H1 (cell line): ENCODE data around the gene CRTAC1.

Source experiments
- CBX5 ChIP-seq: fragments of 300-800, 300-1000 bp; sonication (generic); IDR thresholded peaks from 2 replicates; pipeline ENCODE4 v1.7.1; 2016; ENCODE audit warnings: antibody characterized with exemption, low read length, low read depth
- CHD2 ChIP-seq: IDR thresholded peaks from 2 replicates; pipeline ENCODE4 v1.6.1; 2012; ENCODE audit warnings: low read length, improper control_type of control experiment
- KDM4A ChIP-seq: IDR thresholded peaks from one replicate; pipeline ENCODE4 v1.7.1; 2012; ENCODE audit warnings: low read depth, mild to moderate bottlenecking, moderate library complexity, low read length, inconsistent platforms; ENCODE audit not compliant: severe bottlenecking
- NANOG ChIP-seq: IDR thresholded peaks from 2 replicates; pipeline ENCODE4 v1.6.1; 2011; ENCODE audit warnings: low read length, low read depth, mild to moderate bottlenecking, inconsistent platforms; ENCODE audit not compliant: insufficient read depth, poor library complexity, severe bottlenecking
- POLR2A ChIP-seq, 2 experiments: IDR thresholded peaks; 1 replicate in 1 of 2; 2 replicates in 1 of 2; pipeline ENCODE4 v1.6.1; 2011; ENCODE audit warnings: low read depth in 2 of 2, low read length in 2 of 2, mild to moderate bottlenecking in 2 of 2; ENCODE audit errors: control extremely low read depth in 1 of 2
- SP2 ChIP-seq: IDR thresholded peaks from 2 replicates; pipeline ENCODE4 v1.6.1; 2012; ENCODE audit warnings: mild to moderate bottlenecking, low read length, inconsistent platforms
- SP4 ChIP-seq: IDR thresholded peaks from 2 replicates; pipeline ENCODE4 v1.6.1; 2012; ENCODE audit warnings: low read length, inconsistent platforms
- SRF ChIP-seq: IDR thresholded peaks from 2 replicates; pipeline ENCODE4 v1.6.1; 2011; ENCODE audit warnings: mild to moderate bottlenecking, low read depth, low read length, moderate library complexity
- TAF1 ChIP-seq: IDR thresholded peaks from 2 replicates; pipeline ENCODE4 v1.6.1; 2011; ENCODE audit warnings: mild to moderate bottlenecking, low read depth, low read length
- TBP ChIP-seq: IDR thresholded peaks from 2 replicates; pipeline ENCODE4 v1.6.1; 2011; ENCODE audit warnings: low read depth, low read length, improper control_type of control experiment
- TEAD4 ChIP-seq: IDR thresholded peaks from 2 replicates; pipeline ENCODE4 v1.6.1; 2012; ENCODE audit warnings: low read depth, low read length, inconsistent platforms, mixed read lengths
- TF ChIP-seq, protein P1 (sequence below), 3 experiments: IDR thresholded peaks; 1 replicate in 2 of 3; 2 replicates in 1 of 3; pipeline versions ENCODE4 v1.5.1 to v1.6.1; 2011; ENCODE audit warnings: low read length in 3 of 3, mild to moderate bottlenecking in 3 of 3, inconsistent platforms in 2 of 3, low read depth in 1 of 3, moderate library complexity in 1 of 3; ENCODE audit not compliant: insufficient read depth in 1 of 3; ENCODE audit errors: control extremely low read depth in 1 of 3
- TF ChIP-seq, protein P2 (sequence below): IDR thresholded peaks from 2 replicates; pipeline ENCODE4 v1.6.1; 2012; ENCODE audit warnings: low read length, inconsistent platforms

DNA sequence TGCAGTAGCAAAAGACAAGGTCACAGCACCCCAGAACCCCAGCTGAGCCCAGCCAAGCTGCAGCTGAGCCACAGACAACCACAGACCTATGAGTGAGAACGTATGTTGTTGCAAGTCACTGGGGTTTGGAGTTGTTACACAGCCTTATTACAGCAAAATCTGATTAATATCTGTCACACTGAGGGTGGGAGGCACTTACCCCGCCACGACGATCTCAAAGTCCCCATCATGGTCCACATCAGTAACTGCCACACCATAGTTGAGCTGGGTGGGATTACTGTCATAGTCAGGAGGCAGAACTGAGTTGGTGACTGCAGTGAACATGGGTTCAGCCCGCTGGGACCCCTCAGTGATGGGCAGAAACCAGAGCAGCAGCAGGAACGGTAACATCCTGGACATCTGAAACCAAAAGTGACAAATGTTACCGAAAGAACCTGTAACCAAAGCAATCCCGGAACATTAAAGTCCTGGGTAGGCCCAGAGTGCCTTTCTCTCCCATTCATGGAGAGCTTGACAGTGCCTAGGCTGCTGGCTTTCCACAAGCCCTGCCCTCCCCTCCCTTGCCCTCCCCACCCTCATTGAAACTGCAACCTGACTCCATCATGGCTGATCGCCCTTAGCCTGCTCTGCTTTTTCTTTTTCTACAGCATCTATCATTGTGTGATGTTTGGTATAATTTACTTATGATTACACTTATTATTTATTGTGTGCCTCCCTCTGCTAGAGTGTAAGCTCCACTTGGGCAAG lies 19.3 kb downstream of the CRTAC1 start:
- TF ChIP-seq POLR2A (IDR thresholded peaks at IDR 0.05; ENCODE audit: control extremely low read depth in 1 of 2, low read depth in 2 of 2, low read length in 2 of 2) (no peak), SP4 (no peak), CBX5 (no peak), SRF (no peak), TAF1 (no peak), CHD2 (no peak), TEAD4 (no peak), SP2 (no peak), NANOG (no peak), KDM4A (no peak), TBP (no peak)
- TF ChIP-seq, protein P1, sequence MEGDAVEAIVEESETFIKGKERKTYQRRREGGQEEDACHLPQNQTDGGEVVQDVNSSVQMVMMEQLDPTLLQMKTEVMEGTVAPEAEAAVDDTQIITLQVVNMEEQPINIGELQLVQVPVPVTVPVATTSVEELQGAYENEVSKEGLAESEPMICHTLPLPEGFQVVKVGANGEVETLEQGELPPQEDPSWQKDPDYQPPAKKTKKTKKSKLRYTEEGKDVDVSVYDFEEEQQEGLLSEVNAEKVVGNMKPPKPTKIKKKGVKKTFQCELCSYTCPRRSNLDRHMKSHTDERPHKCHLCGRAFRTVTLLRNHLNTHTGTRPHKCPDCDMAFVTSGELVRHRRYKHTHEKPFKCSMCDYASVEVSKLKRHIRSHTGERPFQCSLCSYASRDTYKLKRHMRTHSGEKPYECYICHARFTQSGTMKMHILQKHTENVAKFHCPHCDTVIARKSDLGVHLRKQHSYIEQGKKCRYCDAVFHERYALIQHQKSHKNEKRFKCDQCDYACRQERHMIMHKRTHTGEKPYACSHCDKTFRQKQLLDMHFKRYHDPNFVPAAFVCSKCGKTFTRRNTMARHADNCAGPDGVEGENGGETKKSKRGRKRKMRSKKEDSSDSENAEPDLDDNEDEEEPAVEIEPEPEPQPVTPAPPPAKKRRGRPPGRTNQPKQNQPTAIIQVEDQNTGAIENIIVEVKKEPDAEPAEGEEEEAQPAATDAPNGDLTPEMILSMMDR (IDR thresholded peaks at IDR 0.05; ENCODE audit: control extremely low read depth in 1 of 3, insufficient read depth in 1 of 3, low read depth in 1 of 3, low read length in 3 of 3): no peak
- TF ChIP-seq, protein P2, sequence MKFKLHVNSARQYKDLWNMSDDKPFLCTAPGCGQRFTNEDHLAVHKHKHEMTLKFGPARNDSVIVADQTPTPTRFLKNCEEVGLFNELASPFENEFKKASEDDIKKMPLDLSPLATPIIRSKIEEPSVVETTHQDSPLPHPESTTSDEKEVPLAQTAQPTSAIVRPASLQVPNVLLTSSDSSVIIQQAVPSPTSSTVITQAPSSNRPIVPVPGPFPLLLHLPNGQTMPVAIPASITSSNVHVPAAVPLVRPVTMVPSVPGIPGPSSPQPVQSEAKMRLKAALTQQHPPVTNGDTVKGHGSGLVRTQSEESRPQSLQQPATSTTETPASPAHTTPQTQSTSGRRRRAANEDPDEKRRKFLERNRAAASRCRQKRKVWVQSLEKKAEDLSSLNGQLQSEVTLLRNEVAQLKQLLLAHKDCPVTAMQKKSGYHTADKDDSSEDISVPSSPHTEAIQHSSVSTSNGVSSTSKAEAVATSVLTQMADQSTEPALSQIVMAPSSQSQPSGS: no peak
